NCI-H128 (cell line): ENCODE results near the gene METTL1.
"Not testable (repeated sequence)": the region's sequence is repeated elsewhere in the genome, so short reads cannot be mapped to it uniquely, and the experiment has no call there.

Experiments used
- DNase-seq: peaks from one replicate; lab custom pipeline; 2025; ENCODE audit not compliant: unreplicated experiment; lab: John Stamatoyannopoulos, UW

The METTL1 gene

DNA sequence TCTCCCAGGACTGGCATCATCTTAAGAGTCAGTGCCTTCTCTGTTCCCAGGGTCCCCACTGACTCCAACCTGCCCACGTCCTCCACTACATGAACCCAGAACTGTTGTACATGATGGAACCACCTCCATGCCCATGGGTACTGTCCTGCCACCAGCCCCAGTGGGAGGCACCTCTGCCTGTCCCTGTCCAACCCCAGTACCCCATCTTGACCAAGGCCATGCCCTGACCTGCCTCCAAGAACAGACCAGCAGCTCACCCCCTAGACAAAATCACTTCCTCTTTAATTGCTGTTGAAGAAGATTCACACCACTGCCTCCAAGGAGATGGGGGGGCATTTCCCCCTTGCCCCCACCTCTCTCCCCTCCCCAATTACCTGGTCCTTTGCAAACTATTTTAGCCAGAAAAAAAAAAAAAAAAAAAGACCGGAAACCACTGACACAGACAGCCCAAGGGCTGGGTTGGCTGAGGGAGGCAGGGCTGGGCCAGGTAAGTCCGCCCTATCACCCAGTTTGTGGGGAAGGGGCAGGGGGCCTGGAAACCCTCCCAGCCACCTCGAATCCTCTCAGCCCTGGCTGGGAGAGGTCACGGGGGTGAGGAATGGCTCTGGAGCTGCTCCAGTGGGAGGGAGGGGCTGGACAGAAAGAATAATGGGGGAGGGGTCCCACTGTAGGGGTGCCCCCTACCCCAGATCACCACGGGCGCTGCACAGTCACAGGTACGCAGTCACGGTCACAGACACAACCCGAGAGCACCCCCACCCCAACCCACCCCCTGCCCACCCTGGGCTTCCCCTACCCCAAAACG, 46.8 kb downstream of the METTL1 start:
- DNase-seq, result no peak

GRCh38 chr12:57724003-57724935, 47.6 kb downstream of the METTL1 start:
- DNase-seq, result no peak

- no peak for DNase-seq
These were observed 48.3 kb downstream of the METTL1 start for GRCh38 chr12:57723630-57723962.

GRCh38 chr12:57722716-57723629, 48.9 kb downstream of the METTL1 start:
- no peak for DNase-seq

DNA sequence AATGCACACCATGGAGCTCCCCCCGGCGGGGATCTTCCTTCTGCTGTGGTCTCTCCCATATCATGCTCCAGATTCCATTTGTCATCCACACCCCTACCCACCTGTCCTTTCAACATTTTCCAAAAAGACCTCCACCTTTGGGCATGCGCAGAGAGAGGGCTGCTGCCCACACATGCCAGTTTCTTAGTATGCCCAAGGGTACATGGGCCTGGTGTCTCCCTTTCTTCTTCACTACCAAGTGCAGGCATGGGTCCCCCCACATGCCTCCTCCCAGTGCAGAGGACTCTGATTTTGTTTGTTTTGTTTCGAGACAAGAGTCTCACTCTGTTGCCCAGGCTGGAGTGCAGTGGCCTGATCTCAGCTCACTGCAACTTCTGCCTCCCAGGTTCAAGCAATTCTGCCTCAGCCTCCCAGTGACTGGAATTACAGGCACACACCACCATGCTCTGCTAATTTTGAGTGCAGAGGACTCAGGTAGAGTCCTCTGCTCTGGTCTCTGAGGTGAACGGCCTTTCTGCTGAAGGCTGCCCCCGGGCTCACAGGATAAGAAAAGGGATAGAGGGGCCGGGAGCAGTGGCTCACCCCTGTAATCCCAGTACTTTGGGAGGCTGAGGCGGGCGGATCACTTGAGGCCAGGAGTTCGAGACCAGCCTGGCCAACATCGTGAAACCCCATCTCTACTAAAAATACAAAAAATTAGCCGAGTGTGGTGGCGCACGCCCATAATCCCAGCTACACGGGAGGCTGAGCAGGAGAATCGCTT, 49.9 kb downstream of the METTL1 start:
- DNase-seq, result not testable (repeated sequence)

DNA sequence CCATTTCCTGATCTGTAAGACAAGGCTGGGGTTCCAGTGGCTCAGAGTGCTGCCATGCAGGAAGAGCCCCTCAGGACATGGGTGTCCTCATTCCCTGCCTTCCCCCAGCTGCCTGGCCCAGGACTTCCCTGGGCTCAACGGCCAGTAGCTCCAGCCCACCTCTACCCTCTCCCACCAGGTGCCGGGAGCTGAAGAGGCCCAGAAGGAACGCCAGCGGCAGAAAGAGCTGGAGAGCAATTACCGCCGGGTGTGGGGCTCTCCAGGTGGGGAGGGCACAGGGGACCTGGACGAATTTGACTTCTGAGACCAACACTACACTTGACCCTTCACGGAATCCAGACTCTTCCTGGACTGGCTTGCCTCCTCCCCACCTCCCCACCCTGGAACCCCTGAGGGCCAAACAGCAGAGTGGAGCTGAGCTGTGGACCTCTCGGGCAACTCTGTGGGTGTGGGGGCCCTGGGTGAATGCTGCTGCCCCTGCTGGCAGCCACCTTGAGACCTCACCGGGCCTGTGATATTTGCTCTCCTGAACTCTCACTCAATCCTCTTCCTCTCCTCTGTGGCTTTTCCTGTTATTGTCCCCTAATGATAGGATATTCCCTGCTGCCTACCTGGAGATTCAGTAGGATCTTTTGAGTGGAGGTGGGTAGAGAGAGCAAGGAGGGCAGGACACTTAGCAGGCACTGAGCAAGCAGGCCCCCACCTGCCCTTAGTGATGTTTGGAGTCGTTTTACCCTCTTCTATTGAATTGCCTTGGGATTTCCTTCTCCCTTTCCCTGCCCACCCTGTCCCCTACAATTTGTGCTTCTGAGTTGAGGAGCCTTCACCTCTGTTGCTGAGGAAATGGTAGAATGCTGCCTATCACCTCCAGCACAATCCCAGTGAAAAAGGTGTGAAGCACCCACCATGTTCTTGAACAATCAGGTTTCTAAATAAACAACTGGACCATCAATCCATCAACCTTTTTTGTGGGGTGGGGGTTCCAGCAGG, 51.0 kb downstream of the METTL1 start:
- DNase-seq, result no peak

- DNase-seq, result no peak
These were observed 51.9 kb downstream of the METTL1 start for GRCh38 chr12:57719777-57720605.

- DNase-seq, result no peak
These were observed 53.0 kb downstream of the METTL1 start for GRCh38 chr12:57718641-57719528.
